CD4-positive, alpha-beta T cell (primary cell): Measurements from ENCODE around the gene MAP3K20. TPM values are rescaled to one million over a fixed set of nuclear protein-coding genes. Genes with fewer than 3 reads are reported as not detected.

Experiments used
- ATAC-seq: fragments of 200-7000 bp; cut with Tn5 transposase; one replicate; pipeline ENCODE4 v1.10.0; 2022; ENCODE audit warnings: mild to moderate bottlenecking; ENCODE audit not compliant: poor library complexity
- CTCF ChIA-PET: fragments of 350-600 bp; sonication (Branson Sonifier 250); formaldehyde crosslinking; loops from one replicate; lab custom pipeline; 2021; ENCODE audit warnings: antibody characterized with exemption, inconsistent platforms; lab: Charles Lee
- POLR2A ChIA-PET: fragments of 350-600 bp; sonication (Branson Sonifier 250); formaldehyde crosslinking; loops from one replicate; lab custom pipeline; 2021; ENCODE audit warnings: antibody characterized with exemption, inconsistent platforms; lab: Charles Lee
- DNase-seq, 14 experiments: peaks; one replicate each; pipeline ENCODE4 v3.0.0-alpha.2; 2013 to 2020; ENCODE audit warnings: mixed read lengths in 2 of 14
- H3K27ac ChIP-seq, 2 donors: one replicate each; pipeline versions ENCODE4 v1.5.1 to v1.7.0; 2013; ENCODE audit warnings: low read length in 2 of 2, low read depth in 1 of 2, mild to moderate bottlenecking in 1 of 2
- H3K27me3 ChIP-seq, 2 experiments: 1 replicate in 1 of 2; 2 replicates in 1 of 2; pipeline versions ENCODE4 v1.6.1 to v1.7.0; 2013; ENCODE audit warnings: low read length in 2 of 2, control low read depth in 1 of 2, mild to moderate bottlenecking in 1 of 2, moderate library complexity in 1 of 2; ENCODE audit not compliant: insufficient read depth in 2 of 2, control insufficient read depth in 1 of 2
- H3K36me3 ChIP-seq: one replicate; pipeline ENCODE4 v1.6.1; 2013; ENCODE audit warnings: low read length, control low read depth; ENCODE audit not compliant: insufficient read depth
- H3K4me1 ChIP-seq: one replicate; pipeline ENCODE4 v1.6.1; 2013; ENCODE audit warnings: low read length, control low read depth; ENCODE audit not compliant: insufficient read depth
- H3K4me3 ChIP-seq: one replicate; pipeline ENCODE4 v1.5.1; 2013; ENCODE audit warnings: mild to moderate bottlenecking, low read length, moderate library complexity
- H3K9me3 ChIP-seq, 2 experiments: 1 replicate in 1 of 2; 2 replicates in 1 of 2; pipeline versions ENCODE4 v1.6.1 to v1.7.0; 2013; ENCODE audit warnings: low read length in 2 of 2, mild to moderate bottlenecking in 2 of 2, control low read depth in 1 of 2, moderate library complexity in 1 of 2; ENCODE audit not compliant: control insufficient read depth in 1 of 2, insufficient read depth in 1 of 2
- H3K27ac Mint-ChIP-seq: one replicate; pipeline ENCODE4 v1.8.0; 2020; ENCODE audit warnings: mixed read lengths
- H3K27me3 Mint-ChIP-seq: one replicate; pipeline ENCODE4 v1.8.0; 2021; ENCODE audit warnings: mixed read lengths
- H3K36me3 Mint-ChIP-seq: one replicate; pipeline ENCODE4 v1.8.0; 2021; ENCODE audit warnings: low read depth, mixed read lengths
- H3K4me1 Mint-ChIP-seq: one replicate; pipeline ENCODE4 v1.8.0; 2021; ENCODE audit warnings: low read depth, mixed read lengths
- H3K4me3 Mint-ChIP-seq: one replicate; pipeline ENCODE4 v1.8.0; 2020; ENCODE audit warnings: mild to moderate bottlenecking, mixed read lengths
- H3K9me3 Mint-ChIP-seq: one replicate; pipeline ENCODE4 v1.8.0; 2020; ENCODE audit warnings: mixed read lengths
- CTCF ChIP-seq: fragments of 200-600 bp; IDR thresholded peaks from one replicate; pipeline ENCODE4 v1.8.0; 2022; ENCODE audit warnings: antibody characterized with exemption, mild to moderate bottlenecking
- intact Hi-C, 2 experiments: fragments of 100-400 bp; cut with DNase I in 1 of 2; cut with micrococcal nuclease in 1 of 2; formaldehyde crosslinking; loops; one replicate each; pipeline versions ENCODE4 v1.15.1 to v1.9.0; 2023 to 2025; cut with DNase I, micrococcal nuclease
- total RNA-seq, 174 experiments: library from RNA in 2 of 174; stranded (reverse) in 2 of 174; gene quantifications; one replicate each; pipeline ENCODE4 v1.2.3 and lab custom pipeline; 2021 to 2026

MAP3K20 gene
- total RNA-seq, 2 experiments from 2014 or later, result 0.36 to 0.39 TPM

DNA sequence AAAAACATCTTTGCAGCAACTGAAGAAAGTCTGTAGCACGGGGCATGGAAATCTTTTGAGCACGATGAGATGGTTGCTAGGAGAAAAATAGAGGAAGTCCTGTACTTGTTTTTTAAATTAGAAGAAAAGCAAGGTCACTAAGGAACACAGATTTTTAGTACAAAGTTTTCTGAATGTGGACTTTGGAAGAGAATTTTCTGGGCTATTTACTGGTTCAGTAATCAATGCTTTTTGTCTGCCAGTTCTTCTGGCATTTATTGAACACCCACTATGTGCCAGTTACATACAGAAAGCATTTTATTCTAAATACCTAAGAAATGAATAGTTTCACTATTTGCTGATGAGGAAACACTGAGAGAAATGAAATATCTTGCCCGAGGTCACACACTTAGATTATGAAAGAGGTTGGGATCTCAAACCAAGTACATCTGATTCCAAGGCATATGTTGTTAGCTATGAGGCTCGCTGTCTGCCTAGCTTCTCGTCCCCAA is 15.6 kb upstream of the MAP3K20 start:
- DNase-seq, result no peak
- H3K36me3 Mint-ChIP-seq, result no peaks in the 10 kb centered on the region
- no peak for TF ChIP-seq CTCF
- H3K9me3 ChIP-seq, result no peaks in the 10 kb centered on the region
- no peaks in the 10 kb centered on the region for H3K4me1 ChIP-seq
- H3K36me3 ChIP-seq, result no peaks in the 10 kb centered on the region
- H3K27ac ChIP-seq, result no peak overlapping the region
- no peak overlapping the region for H3K27ac Mint-ChIP-seq
- intact Hi-C loops, result no loop called here
- H3K4me3 ChIP-seq, result no peak overlapping the region
- CTCF ChIA-PET, result no interaction called here
- POLR2A ChIA-PET, result no interaction called here
- H3K4me1 Mint-ChIP-seq, result no peaks in the 10 kb centered on the region
- no peaks in the 10 kb centered on the region for H3K9me3 Mint-ChIP-seq
- peaks cover 16% of the 10 kb centered on the region for H3K27me3 Mint-ChIP-seq
- ATAC-seq, result no peak
- no peak overlapping the region for H3K4me3 Mint-ChIP-seq
- H3K27me3 ChIP-seq, result peaks cover 2 to 5% of the 10 kb centered on the region in 2 experiments

DNA sequence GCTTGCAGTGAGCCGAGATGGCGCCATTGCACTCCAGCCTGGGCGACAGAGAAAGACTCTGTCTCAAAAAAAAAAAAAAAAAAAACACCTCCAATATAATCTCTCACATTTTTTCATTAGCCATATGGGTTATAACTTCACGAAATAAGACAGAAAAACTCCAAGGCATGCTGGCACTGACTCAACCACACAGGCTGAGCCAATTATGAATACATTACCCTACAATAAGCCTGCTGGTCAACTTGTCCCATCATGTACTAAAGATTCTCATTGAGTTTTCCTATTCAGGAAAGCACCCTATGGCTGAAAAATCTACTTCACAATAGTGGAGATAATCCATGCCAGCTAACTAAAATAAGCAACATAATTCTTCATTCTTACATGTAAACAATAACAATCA is 12.8 kb upstream of the MAP3K20 start:
- H3K4me1 ChIP-seq, result no peaks in the 10 kb centered on the region
- no peak overlapping the region for H3K4me3 ChIP-seq
- no peak for DNase-seq
- no peak overlapping the region for H3K27ac ChIP-seq
- Mint-ChIP-seq H3K27me3 (peaks cover 26% of the 10 kb centered on the region), H3K4me1 (no peaks in the 10 kb centered on the region), H3K36me3 (no peaks in the 10 kb centered on the region), H3K27ac (no peak overlapping the region), H3K9me3 (no peaks in the 10 kb centered on the region), H3K4me3 (no peak overlapping the region)
- CTCF ChIA-PET, result no interaction called here
- POLR2A ChIA-PET, result no interaction called here
- peaks cover 2 to 10% of the 10 kb centered on the region in 2 experiments for H3K27me3 ChIP-seq
- no peaks in the 10 kb centered on the region for H3K9me3 ChIP-seq
- no peak for TF ChIP-seq CTCF
- no peak for ATAC-seq
- intact Hi-C loops, result no loop called here
- H3K36me3 ChIP-seq, result no peaks in the 10 kb centered on the region

GRCh38 chr2:173064151-173064805 is 11.4 kb upstream of the MAP3K20 start:
- Histone ChIP-seq H3K9me3 (no peaks in the 10 kb centered on the region), H3K4me1 (no peaks in the 10 kb centered on the region), H3K36me3 (no peaks in the 10 kb centered on the region), H3K27me3 (peaks cover 0 to 10% of the 10 kb centered on the region in 2 experiments), H3K4me3 (no peak overlapping the region), H3K27ac (no peak overlapping the region)
- ATAC-seq (no peak), DNase-seq (no peak)
- no peaks in the 10 kb centered on the region for H3K9me3 Mint-ChIP-seq
- TF ChIP-seq CTCF, result no peak
- H3K4me1 Mint-ChIP-seq, result no peaks in the 10 kb centered on the region
- H3K27me3 Mint-ChIP-seq, result peaks cover 26% of the 10 kb centered on the region
- H3K27ac Mint-ChIP-seq, result no peak overlapping the region
- ChIA-PET POLR2A (no interaction called here), CTCF (no interaction called here)
- intact Hi-C loops, result no loop called here
- H3K4me3 Mint-ChIP-seq, result no peak overlapping the region
- H3K36me3 Mint-ChIP-seq, result no peaks in the 10 kb centered on the region
